Stimulated activated CD4-positive, alpha-beta T cell treated with anti-CD3 and anti-CD28 coated beads, Interleukin-12 subunit alpha, Interleukin-12 subunit beta, amount 100 ng/mL, for 24 hours (primary cell): Measurements from ENCODE around the gene PLEKHA1.
A peak's percentile ranks its signal among the peaks of the same experiment; 100 is the strongest.

Experiments
- DNase-seq, 2 experiments: peaks; one replicate each; pipeline ENCODE4 v3.0.0-alpha.2; 2020; ENCODE audit warnings: low read depth in 2 of 2

PLEKHA1 gene

GRCh38 chr10:122346326-122346950, 28.1 kb upstream of the PLEKHA1 start:
- DNase-seq: no peak

GRCh38 chr10:122347170-122347841, 27.2 kb upstream of the PLEKHA1 start:
- no peak for DNase-seq

GRCh38 chr10:122348512-122348911, 26.0 kb upstream of the PLEKHA1 start:
- DNase-seq: no peak

DNA sequence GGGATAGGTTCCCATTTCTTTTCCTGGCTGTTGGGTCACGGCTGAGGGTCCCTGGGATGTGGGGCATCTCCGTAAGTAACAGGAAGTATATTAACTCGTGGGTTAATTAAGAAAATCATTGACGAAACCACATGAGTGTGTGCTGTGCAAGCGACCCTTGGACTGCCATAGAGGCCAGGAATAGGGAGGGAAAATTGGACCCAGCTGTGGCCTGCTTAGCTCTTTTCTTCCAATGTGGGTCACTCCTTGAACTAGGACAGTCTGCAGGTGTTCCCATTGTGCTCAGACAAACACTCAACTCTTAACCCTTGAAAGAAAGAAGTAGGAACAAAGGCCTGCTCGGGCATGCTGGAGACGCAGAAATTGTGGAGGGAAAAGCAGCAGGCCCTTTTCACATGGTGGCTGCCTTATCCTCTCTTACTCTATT, 25.6 kb upstream of the PLEKHA1 start:
- no peak for DNase-seq

GRCh38 chr10:122349758-122350369, 24.6 kb upstream of the PLEKHA1 start:
- DNase-seq: no peak

GRCh38 chr10:122350893-122351292, 23.6 kb upstream of the PLEKHA1 start:
- no peak for DNase-seq

DNA sequence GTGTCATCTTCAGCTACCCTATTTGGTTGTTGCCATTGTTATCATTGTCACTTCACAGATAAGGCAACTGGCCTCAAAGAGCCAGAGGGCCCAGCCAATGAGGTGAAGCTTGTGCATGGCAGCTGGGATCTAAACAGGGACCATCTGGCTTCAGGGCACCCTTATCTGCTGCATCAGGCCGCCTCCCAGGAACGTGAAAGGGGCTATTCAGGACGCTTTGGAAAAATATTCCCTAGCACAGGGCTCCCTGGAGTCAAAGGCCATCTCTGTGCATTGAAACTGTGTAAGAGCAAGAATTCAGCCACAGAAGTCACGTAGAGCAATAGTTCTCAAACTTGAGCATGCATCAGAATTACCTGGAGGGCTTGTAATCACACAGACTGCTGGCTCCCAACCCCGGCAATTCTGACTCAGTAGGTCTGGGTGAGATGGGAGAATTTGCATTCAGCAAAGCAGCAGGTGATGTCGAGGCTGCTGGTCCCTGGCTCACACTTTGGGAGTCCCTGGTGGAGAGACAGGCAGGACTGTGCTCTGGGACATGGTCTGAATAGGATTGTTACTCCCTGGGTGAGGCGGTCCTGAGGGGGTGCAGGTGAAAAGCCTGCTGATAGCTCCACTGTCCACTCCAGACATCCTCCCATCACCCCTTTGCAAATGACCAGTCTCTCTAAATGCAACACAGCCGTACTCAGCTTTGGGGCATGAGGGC, 21.5 kb upstream of the PLEKHA1 start:
- DNase-seq: no peak

- DNase-seq: no peak
These were observed 20.1 kb upstream of the PLEKHA1 start for GRCh38 chr10:122354383-122354782.

GRCh38 chr10:122357685-122358084, 16.8 kb upstream of the PLEKHA1 start:
- no peak for DNase-seq

GRCh38 chr10:122359621-122360020, 14.9 kb upstream of the PLEKHA1 start:
- DNase-seq: no peak

DNA sequence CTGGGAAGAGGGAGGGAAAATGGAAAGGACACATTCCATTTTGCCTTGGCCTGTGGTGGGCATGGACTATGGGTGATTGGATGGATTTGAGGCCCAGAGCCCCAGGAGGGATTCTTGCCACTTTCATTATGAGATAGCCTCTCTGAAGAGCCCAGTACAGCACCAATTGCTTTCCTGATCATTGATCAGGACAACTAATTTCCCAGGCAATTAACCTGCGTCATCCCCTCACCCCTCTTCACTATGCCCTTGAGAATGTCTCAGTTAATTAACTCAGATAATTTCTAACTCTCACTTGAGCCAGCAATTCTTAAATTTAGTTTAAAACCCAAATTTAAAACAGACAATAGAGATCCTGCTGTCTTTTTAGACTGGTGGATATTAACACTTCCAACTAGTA, 13.5 kb upstream of the PLEKHA1 start:
- DNase-seq: no peak

DNA sequence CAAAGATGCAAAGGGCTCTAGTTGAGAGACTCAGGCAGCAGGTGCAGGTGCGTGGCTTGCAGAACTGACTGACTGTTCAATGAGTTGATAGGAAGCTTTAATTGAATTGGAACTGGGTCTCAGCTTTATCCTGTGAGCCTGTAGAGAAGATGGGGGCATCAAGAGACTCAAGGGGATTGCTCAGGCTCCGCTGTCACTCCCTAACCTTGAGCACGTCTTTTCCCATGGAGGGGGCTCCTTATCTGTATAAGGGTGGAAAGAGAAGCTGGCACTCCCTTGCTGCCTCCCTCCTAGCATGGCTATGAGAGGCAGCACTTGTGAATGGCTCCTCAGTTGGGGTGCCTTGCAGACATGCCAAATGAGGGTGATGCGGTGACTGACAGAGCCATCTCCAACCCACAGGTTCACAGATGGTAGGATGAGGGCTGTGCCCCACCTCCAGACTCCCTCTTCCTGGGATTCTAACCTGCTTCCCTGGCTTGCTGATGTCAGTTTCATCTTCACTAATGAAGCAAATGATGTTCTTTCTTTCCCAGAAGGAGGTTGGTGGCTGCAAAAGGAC, 12.4 kb upstream of the PLEKHA1 start:
- no peak for DNase-seq

GRCh38 chr10:122362621-122363020, 11.9 kb upstream of the PLEKHA1 start:
- no peak for DNase-seq

- no peak for DNase-seq
These were observed 11.2 kb upstream of the PLEKHA1 start for GRCh38 chr10:122363311-122363710.

- no peak for DNase-seq
These were observed 10.6 kb upstream of the PLEKHA1 start for GRCh38 chr10:122363722-122364463.

- DNase-seq: no peak
These were observed 5.8 kb upstream of the PLEKHA1 start for GRCh38 chr10:122368502-122369254.

- DNase-seq: no peak
These were observed 1.4 kb upstream of the PLEKHA1 start for GRCh38 chr10:122373108-122373507.

DNA sequence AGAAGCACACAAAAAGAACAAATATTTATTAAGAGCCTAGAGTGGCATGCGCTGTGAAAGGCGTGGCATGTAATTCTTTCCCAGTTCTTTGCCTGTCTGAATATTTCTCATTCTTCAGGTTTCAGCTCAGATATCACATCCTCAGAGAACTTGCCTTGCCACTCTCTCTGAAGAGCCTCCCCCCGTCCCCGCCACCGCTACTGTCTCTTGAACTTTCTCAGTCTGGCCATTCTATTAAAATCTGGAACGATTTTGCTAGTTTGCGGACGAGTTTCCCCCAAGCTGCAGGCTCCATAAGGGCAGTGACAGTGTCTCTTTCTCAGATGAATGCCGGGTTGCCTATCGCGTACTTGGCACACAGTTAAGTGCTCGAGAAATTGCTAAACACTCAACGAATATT, 787 bp upstream of the PLEKHA1 start:
- DNase-seq: no peak

DNA sequence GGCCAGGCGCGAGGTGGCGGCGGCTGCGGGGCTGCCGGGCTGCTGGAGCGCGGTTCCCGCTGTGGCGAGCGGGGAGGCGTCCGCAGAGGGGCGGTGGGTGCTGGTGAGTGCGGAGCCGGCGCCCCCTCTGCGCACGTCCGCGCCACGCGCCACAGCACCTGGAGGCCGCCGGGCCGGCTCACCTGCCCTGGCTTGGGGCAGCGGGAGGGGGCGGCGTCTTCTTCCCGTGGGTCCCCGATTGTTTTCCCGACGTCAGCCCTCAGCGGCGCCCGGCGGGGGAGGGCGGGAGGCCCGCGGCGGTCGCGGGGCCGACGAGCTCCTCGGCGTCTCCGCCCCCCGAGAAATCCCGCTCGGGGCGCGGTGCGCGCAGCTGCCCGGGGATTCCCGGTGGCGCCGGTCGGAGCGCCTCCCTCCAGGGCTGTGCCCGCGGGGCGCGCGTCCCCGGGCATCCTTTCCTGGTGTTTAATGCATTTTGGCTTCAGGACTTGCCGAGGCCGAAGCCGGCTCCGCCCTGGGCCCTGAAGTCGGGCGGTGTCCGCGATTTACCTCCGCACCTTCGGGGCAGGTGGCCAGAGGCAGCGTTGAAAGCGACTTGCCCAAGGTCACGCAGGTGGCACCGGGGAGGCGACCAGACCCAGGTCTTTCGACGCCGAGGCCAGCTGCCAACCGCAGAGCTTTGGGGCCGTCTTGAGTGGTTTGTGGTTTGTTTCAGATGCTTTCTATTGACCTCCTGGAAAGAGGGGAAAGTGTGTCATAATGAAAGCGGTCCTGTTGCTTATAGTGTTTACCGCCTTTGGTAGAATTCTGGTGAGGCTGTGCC, 561 bp downstream of the PLEKHA1 start:
- peak; percentile 40 to 58 for DNase-seq

- no peak for DNase-seq
These were observed 1.2 kb downstream of the PLEKHA1 start for GRCh38 chr10:122375679-122376160.
